Measurements from ENCODE around the gene CACNA1B. TPM values are rescaled to one million over a fixed set of nuclear protein-coding genes. Genes with fewer than 3 reads are reported as not detected.

The CACNA1B gene
- polyA plus RNA-seq, 1 experiment, result 0.01 TPM

GRCh38 chr9:137971477-137972138, 94.0 kb downstream of the CACNA1B start:
- ChIA-PET POLR2A (no interaction called here), CTCF (no interaction called here)
- Histone ChIP-seq H3K27me3 (ENCODE audit: control insufficient read depth, insufficient read depth, low read length) (no peaks in the 10 kb centered on the region), H3K4me3 (ENCODE audit: low read depth, low read length) (no peak overlapping the region), H3K27ac (ENCODE audit: low read depth, low read length) (no peak overlapping the region), H3K9me3 (ENCODE audit: control insufficient read depth, insufficient read depth, low read length) (peaks cover 88% of the 10 kb centered on the region)
- DNase-seq (ENCODE audit: low read depth, low spot score), result no peak
- TF ChIP-seq, protein P1, sequence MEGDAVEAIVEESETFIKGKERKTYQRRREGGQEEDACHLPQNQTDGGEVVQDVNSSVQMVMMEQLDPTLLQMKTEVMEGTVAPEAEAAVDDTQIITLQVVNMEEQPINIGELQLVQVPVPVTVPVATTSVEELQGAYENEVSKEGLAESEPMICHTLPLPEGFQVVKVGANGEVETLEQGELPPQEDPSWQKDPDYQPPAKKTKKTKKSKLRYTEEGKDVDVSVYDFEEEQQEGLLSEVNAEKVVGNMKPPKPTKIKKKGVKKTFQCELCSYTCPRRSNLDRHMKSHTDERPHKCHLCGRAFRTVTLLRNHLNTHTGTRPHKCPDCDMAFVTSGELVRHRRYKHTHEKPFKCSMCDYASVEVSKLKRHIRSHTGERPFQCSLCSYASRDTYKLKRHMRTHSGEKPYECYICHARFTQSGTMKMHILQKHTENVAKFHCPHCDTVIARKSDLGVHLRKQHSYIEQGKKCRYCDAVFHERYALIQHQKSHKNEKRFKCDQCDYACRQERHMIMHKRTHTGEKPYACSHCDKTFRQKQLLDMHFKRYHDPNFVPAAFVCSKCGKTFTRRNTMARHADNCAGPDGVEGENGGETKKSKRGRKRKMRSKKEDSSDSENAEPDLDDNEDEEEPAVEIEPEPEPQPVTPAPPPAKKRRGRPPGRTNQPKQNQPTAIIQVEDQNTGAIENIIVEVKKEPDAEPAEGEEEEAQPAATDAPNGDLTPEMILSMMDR (IDR thresholded peaks at IDR 0.05; ENCODE audit: low read depth, low read length), result no peak

- Histone ChIP-seq H3K9me3 (ENCODE audit: control insufficient read depth, insufficient read depth, low read length) (peaks cover 86% of the 10 kb centered on the region), H3K4me3 (ENCODE audit: low read depth, low read length) (no peak overlapping the region), H3K27me3 (ENCODE audit: control insufficient read depth, insufficient read depth, low read length) (no peaks in the 10 kb centered on the region), H3K27ac (ENCODE audit: low read depth, low read length) (no peak overlapping the region)
- TF ChIP-seq, protein P1 (IDR thresholded peaks at IDR 0.05; ENCODE audit: low read depth, low read length), result no peak
- DNase-seq (ENCODE audit: low read depth, low spot score), result no peak
- CTCF ChIA-PET, result no interaction called here
- POLR2A ChIA-PET, result no interaction called here
Measured at GRCh38 chr9:137972355-137972987, 94.9 kb downstream of the CACNA1B start.

DNA sequence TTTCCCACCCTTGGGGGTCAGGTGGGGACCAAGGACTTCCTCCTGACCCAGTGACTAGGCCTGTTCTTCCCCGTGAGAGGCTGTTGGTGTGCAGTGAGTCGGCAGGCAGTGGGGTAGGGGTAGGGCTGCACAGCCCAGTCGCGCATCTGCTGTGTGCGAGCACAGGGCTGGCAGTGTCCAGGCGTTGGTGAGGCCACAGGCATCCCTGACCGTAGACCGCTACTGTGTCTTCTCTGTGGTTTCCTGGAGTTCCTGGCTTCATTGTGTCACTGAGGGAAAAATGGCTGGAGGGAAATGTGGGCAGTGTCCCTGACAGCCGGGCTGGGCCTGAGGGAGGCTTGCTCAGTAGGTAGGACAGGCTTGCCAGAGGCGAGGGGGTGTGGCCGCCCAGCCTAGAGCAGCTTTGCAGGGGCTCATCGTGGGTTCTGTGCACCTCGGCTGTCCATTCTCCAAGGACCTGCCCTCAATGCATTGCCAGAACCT, 95.4 kb downstream of the CACNA1B start:
- no peak for DNase-seq (ENCODE audit: low read depth, low spot score)
- Histone ChIP-seq H3K27ac (ENCODE audit: low read depth, low read length) (no peak overlapping the region), H3K9me3 (ENCODE audit: control insufficient read depth, insufficient read depth, low read length) (peaks cover 88% of the 10 kb centered on the region), H3K4me3 (ENCODE audit: low read depth, low read length) (no peak overlapping the region), H3K27me3 (ENCODE audit: control insufficient read depth, insufficient read depth, low read length) (no peaks in the 10 kb centered on the region)
- CTCF ChIA-PET, result no interaction called here
- TF ChIP-seq, protein P1 (IDR thresholded peaks at IDR 0.05; ENCODE audit: low read depth, low read length), result no peak
- POLR2A ChIA-PET, result no interaction called here

GRCh38 chr9:137973829-137974416, 96.3 kb downstream of the CACNA1B start:
- Histone ChIP-seq H3K27me3 (ENCODE audit: control insufficient read depth, insufficient read depth, low read length) (no peaks in the 10 kb centered on the region), H3K9me3 (ENCODE audit: control insufficient read depth, insufficient read depth, low read length) (peaks cover 83% of the 10 kb centered on the region), H3K4me3 (ENCODE audit: low read depth, low read length) (no peak overlapping the region), H3K27ac (ENCODE audit: low read depth, low read length) (no peak overlapping the region)
- CTCF ChIA-PET, result no interaction called here
- TF ChIP-seq, protein P1 (IDR thresholded peaks at IDR 0.05; ENCODE audit: low read depth, low read length), result no peak
- POLR2A ChIA-PET, result no interaction called here
- DNase-seq (ENCODE audit: low read depth, low spot score), result no peak

All from AG04450 (cell line).